GM04504 (cell line): ENCODE data around the gene KAZN.
"Not testable (repeated sequence)": the region's sequence is repeated elsewhere in the genome, so short reads cannot be mapped to it uniquely, and the experiment has no call there.

Experiments
- DNase-seq: peaks from one replicate; pipeline ENCODE4 v3.0.0-alpha.2; 2012; ENCODE audit warnings: low read depth

The KAZN gene

DNA sequence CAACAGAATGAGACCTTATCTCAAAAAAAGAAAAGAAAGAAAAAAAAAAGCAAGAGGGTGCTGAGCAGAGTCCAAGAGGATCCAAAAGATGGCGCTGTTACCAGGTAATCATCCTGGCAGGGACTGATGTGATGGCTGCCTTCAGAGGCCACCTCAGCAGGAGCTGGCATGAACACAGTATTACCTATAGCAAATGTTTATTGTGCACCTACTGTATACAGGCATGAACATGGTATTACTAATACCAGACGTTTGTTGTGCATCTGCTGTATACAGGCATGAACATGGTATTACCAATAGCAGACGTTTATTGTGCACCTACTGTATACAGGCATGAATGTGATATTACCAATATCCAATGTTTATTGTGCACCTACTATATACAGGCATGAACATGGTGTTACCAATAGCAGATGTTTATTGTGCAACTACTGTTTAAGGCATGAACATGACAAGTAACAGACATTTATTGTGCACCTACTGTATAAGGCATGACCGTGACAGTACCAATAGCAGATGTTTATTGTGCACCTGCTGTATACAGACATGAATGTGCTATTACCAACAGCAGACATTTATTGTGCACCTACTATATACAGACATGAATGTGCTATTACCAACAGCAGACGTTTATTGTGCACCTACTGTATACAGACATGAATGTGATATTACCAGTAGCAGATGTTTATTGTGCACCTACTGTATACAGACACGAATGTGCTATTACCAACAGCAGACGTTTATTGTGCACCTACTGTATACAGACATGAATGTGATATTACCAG is 439.9 kb downstream of the KAZN start:
- DNase-seq = no peak

DNA sequence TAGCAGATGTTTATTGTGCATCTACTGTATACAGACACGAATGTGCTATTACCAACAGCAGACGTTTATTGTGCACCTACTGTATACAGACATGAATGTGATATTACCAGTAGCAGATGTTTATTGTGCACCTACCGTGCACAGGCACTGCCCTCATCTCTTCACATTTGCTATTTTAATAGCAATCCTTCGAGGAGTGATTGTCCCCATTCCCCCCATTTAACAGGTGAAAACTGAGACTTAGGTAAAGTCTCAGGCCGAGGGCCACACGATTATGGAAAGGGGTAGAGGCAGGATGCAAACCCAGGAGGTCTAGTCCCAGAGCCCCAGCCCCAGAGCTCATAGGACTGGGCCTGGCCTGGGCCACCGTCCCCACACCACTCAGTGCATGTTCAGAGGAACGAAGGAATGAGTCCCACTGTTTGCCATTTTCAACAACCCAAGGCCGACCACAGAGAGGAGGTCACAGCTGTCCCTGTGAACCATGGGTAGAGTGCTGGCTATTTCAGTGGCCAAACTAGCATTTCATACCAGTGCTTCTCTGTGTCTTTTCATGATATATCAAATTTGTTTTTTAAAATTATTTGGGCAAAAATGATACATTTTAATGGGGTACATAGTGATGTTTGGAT is 440.6 kb downstream of the KAZN start:
- DNase-seq = no peak

- no peak for DNase-seq
Measured at GRCh38 chr1:15039901-15040300, 441.4 kb downstream of the KAZN start.

DNA sequence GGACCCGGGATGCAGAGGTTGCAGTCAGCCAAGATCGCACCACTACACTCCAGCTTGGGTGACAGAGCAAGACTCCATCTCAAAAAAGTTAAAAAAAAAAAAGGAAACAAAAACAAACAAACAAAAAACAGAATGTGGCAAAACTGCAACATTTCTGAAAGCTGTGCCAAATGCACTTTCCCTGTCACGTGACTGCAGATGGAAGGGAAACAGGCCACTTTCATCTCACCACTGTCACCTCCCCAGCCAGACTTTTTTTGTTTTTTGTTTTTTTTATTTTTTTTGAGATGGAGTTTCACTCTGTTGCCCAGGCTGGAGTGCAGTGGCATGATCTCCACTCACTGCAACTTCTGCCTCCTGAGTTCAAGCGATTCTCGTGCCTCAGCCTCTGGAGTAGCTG is 442.2 kb downstream of the KAZN start:
- not testable (repeated sequence) for DNase-seq

DNA sequence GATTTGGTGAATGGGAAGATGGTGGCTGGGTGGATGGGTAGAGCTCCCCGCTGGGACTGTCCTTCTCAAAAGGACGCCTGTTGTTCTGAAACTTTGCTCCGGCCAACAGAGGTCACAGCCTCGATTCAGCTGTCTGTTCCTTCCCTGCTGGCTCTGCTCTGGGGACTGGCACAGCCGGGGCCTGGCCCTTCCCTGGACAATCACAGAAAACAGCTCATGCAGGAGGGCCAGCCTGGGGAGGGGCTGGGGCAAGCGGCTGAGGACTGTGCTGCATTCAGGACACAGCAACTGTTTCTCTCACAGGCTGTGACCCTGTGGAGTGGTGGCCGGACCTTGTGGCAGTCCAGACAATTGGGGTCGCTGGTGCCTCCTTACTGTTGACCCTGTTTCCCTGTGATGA is 444.4 kb downstream of the KAZN start:
- DNase-seq = no peak

DNA sequence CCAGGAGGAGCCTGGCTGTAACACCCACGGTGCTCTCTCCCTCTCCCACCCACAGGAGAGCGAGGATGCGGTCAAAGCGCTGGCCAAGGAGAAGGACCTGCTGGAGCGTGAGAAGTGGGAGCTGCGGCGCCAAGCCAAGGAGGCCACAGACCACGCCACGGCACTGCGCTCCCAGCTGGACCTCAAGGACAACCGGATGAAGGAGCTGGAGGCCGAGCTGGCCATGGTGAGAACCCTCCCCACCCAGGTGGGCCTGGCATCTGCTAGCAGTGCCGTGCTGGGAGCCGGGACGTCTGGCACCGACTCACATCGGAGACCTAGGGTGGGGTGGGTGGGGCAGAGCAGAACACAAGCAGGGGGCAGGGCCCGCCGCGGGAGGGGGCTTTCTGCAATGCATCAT is 445.4 kb downstream of the KAZN start:
- DNase-seq = no peak

DNA sequence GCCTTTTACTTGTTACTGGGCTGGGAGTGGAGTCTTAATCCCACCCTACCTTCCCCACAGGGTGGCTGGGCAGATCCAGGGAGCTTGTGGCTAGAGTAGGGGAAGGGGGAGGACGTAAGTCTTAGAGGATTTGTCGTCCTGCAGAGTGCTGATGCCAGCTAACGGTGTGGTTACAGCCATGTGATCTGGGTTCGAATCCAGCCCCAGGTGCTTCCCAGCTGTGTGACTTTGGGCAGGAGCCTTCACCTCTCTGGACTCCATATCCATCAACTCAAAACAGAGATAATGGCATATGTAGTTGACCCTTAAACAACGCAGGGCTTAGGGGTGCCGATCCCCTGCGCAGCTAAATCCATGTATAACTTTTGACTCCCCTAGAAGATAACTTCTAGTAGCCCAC is 446.6 kb downstream of the KAZN start:
- DNase-seq = no peak

GRCh38 chr1:15046487-15047165 is 448.1 kb downstream of the KAZN start:
- peak; percentile 65 for DNase-seq

GRCh38 chr1:15047237-15047636 is 448.8 kb downstream of the KAZN start:
- no peak for DNase-seq

DNA sequence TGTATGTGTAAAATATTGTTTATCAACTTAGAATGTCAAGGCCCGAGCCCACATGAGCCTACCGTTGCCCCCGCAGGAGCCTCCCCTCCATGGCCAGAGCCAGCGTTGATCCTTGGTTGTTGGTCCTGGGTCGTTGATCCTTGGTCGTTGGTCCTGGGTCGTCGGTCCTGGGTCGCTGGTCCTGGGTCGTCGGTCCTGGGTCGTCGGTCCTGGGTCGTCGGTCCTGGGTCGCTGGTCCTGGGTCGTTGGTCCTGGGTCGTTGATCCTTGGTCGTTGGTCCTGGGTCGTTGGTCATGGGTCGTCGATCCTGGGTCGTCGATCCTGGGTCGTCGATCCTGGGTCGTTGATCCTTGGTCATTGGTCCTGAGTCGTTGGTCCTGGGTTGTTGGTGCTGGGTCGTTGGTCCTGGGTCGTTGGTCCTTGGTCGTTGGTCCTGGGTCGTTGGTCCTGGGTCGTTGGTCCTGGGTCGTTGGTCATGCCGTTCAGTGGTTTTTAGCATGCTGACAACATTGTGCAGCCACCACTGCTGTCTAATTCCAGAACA is 450.0 kb downstream of the KAZN start:
- DNase-seq = no peak

- DNase-seq = no peak
Measured at GRCh38 chr1:15049067-15049466, 450.6 kb downstream of the KAZN start.

DNA sequence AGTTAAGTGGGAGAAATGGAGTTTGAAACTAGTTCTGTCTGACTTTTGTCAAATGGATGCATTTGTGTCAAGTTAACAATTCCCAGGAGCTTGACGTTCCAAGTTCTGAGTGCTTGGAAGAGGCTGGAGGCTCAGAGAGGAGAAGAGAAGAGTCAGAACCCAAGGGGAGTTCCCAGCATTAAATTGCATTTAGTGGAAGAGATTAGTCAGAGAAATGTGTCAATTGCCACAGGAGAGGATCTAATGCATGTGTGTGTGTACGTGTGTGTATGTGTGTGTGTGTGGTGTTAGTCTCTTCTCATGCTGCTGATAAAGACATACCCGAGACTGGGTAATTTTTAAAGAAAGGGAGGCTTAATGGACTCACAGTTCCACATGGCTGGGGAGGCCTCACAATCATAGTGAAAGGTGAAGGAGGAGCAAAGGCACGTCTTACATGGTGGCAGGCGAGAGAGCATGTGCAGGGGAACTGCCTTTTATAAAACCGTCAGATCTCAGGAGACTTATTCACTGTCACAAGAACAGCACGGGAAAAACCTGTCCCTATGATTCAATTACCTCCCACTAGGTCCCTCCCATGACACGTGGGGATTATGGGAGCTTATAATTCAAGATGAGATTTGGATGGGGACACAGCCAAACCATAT is 453.5 kb downstream of the KAZN start:
- DNase-seq = no peak

GRCh38 chr1:15053153-15053552 is 454.7 kb downstream of the KAZN start:
- DNase-seq = no peak

GRCh38 chr1:15055736-15056415 is 457.4 kb downstream of the KAZN start:
- DNase-seq = no peak

DNA sequence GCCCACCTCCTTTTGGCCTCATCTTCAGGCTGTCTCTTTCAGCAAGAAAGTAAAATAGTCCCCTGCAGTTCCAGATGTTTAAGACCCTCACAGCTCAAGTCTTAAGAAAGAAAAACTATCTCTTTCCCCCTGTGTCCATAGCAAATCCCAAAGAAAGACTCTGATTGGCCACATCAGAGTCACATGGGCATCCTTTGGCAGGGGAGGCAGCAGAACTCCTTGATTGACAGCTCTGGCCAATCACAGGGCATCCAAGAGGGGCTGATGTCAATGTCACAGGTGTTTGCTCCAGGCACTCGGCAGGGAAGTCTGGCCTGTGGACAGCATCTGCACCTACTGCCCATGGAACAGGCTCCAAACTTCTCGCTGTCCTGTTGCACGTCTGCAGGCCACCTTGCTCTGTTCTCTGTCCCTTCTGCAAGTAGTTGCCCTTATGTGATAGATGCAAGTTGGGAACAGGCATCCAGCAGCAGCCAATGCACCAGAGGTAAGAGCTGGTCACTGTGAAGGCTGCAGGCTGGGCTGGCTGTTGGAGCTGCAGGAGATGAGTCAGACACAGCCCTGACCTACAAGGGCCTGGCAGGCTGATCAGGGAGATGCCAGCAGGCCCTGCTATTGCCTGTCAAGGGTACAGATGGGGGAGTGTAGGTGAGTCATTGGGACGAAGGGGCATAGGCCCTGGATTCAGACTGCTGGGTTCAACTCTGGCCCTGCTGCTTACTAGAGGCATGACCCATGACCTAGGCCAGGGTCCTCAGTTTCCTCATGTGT is 458.2 kb downstream of the KAZN start:
- no peak for DNase-seq

DNA sequence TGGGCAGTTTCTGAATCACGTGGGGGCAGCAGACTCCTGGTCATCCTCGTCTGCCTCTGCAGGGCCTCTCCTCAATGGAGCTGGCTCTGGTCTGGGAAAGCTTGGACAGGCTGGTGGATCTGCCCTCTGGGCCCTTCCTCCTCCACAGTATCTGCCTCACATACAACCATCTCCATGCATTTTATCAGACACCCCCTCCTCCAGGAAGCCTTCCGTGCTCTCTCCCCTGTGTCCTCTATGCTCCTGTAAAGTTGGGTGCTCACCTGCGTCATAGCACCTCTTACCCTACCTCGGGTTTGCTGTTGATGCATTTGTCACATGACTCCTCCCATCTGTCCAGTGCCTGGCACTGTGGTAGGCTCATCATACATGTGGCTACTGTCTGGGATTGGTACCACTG is 459.3 kb downstream of the KAZN start:
- DNase-seq = no peak

GRCh38 chr1:15058261-15058660 is 459.8 kb downstream of the KAZN start:
- DNase-seq = no peak

- no peak for DNase-seq
Measured at GRCh38 chr1:15060104-15060503, 461.6 kb downstream of the KAZN start.

DNA sequence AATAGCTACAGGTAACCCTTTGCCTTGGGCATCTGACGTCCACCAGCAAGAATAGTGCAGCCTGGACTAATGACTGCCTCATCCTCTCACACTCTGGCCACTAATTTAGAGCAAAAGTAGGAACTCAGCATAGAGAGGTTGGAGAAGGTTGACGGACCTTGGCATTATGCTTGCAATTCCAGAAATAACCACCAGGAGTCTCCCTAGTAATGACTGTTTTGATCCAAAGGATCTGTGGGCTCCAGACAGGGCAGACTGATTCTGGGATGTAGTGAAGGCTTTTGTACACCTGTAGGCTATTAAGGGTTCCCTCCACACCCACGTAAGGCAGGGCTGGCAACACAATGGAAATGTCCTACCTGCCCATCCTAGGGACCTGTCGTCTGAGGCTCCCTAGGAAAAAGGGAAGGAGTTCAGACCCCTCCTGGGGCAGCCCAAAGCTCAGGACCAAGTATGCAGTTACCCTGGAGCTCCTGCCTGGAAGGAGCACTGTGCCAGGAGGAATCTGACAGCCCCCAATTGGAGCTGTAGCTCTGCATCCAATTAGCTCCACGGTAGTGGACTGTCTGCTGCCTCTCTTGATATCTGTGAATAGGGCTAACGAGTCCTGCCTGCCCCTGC is 464.1 kb downstream of the KAZN start:
- no peak for DNase-seq

GRCh38 chr1:15063346-15063745 is 464.9 kb downstream of the KAZN start:
- DNase-seq = no peak

DNA sequence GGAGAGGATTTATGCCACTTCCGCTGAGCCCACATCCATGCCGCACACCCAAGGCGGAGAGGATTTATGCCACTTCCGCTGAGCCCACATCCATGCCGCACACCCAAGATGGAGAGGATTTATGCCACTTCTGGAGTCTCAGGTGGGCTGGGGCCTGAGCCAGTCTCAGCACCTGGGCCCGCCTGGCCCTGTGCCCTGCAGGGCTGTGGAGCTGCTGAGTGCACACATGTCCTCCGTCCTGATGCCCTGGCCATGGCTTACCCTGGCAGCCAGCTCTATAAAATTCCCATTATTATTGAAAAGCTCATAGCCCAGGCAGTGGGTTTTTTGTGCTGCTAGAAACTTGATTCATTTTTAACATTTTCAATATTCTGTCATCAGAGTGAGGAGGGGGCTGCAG is 465.3 kb downstream of the KAZN start:
- DNase-seq = no peak
